ENCODE measurements around the gene MEIG1.
"Not testable (repeated sequence)": the region's sequence is repeated elsewhere in the genome, so short reads cannot be mapped to it uniquely, and the experiment has no call there.

Gene MEIG1

GRCh38 chr10:14924013-14924412 lies 35.2 kb upstream of the MEIG1 start:
- no peak overlapping the region for H3K27ac ChIP-seq
- no peak for DNase-seq (ENCODE audit: low spot score)
- TF ChIP-seq CTCF (conservative IDR thresholded peaks at IDR 0.05; ENCODE audit: low read depth): no peak
- POLR2A ChIA-PET (ENCODE audit: low non-redundant PET): no interaction called here
- CTCF ChIA-PET: no interaction called here

DNA sequence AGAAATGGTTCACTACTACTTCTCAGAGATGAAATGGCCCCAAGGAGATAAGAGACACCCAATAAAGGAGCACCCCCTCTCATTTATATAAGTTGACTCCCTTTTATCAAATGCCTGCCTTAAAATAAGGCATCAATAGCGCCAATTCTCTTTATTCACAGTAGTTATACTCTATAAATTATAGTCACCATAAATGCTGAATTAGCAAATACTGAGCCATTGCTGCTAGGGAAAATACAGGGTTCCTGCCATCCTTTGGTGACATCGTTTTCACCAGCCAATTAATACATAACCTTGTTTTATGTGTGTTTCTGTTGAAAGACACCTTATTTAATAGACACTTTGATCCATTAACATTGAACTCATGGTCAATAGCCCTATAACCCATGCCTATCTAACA lies 33.9 kb upstream of the MEIG1 start:
- no peak for DNase-seq (ENCODE audit: low spot score)
- POLR2A ChIA-PET (ENCODE audit: low non-redundant PET): no interaction called here
- TF ChIP-seq CTCF (conservative IDR thresholded peaks at IDR 0.05; ENCODE audit: low read depth): no peak
- no peak overlapping the region for H3K27ac ChIP-seq
- CTCF ChIA-PET: no interaction called here

GRCh38 chr10:14926061-14926470 lies 33.1 kb upstream of the MEIG1 start:
- no peak for TF ChIP-seq CTCF (conservative IDR thresholded peaks at IDR 0.05; ENCODE audit: low read depth)
- POLR2A ChIA-PET (ENCODE audit: low non-redundant PET): no interaction called here
- CTCF ChIA-PET: no interaction called here
- no peak overlapping the region for H3K27ac ChIP-seq
- no peak for DNase-seq (ENCODE audit: low spot score)

GRCh38 chr10:14926722-14927416 lies 32.3 kb upstream of the MEIG1 start:
- ChIA-PET CTCF (no interaction called here), POLR2A (ENCODE audit: low non-redundant PET) (no interaction called here)
- DNase-seq (ENCODE audit: low spot score): no peak
- H3K27ac ChIP-seq: no peak overlapping the region
- no peak for TF ChIP-seq CTCF (conservative IDR thresholded peaks at IDR 0.05; ENCODE audit: low read depth)

DNA sequence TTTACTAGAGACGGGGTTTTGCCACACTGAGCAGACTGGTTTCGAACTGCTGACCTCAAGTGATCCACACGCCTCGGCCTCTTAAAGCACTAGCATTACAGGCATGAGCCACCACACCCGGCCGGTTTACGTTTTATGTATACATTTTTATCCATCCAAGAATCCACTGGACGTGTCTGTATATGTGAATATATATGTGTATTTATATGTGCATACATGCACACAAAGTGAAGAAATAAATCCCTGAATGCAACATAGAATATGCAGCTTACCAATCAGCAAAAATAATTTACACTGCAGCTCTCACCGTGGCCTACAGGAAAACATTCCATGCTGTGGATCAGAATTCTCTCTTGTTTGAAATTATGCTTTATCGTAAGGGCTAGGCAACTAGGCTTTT lies 28.6 kb upstream of the MEIG1 start:
- no peak for DNase-seq (ENCODE audit: low spot score)
- ChIA-PET CTCF (interaction anchor here (0.6 kb wide), 1 partner anchor 32 kb away, joined by 3 read pairs; no protein-coding TSS in a partner anchor), POLR2A (ENCODE audit: low non-redundant PET) (no interaction called here)
- no peak overlapping the region for H3K27ac ChIP-seq
- no peak for TF ChIP-seq CTCF (conservative IDR thresholded peaks at IDR 0.05; ENCODE audit: low read depth)

DNA sequence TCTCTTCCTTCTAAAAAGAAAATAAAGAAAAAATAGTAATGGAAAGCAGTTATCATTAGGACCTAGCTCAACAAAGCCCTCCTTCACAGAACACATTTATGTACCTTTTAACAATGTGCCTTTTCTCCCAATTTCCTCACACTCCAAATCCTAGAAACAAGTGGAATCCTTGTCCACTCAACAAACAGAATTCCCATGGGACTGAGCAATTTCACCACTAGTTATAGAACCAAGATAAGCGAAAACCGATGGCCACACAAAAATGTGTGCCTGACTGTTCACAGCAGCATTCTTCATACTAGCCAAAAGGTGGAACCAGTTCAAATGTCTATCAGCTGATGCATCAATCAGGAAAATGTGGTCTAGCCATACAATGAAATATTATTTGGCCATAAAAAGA lies 22.6 kb upstream of the MEIG1 start:
- ChIA-PET CTCF (interaction anchor here (0.6 kb wide), 1 partner anchor 53 kb away, joined by 5 read pairs; no protein-coding TSS in a partner anchor), POLR2A (ENCODE audit: low non-redundant PET) (no interaction called here)
- no peak for TF ChIP-seq CTCF (conservative IDR thresholded peaks at IDR 0.05; ENCODE audit: low read depth)

GRCh38 chr10:14938971-14939370 lies 20.2 kb upstream of the MEIG1 start:
- H3K27ac ChIP-seq; CTCF ChIA-PET; DNase-seq (ENCODE audit: low spot score); POLR2A ChIA-PET (ENCODE audit: low non-redundant PET): not testable (repeated sequence)

More for the DNA sequence above, 22.6 kb upstream of the MEIG1 start:
- no peak for DNase-seq (ENCODE audit: low spot score)
- H3K27ac ChIP-seq: no peak overlapping the region

DNA sequence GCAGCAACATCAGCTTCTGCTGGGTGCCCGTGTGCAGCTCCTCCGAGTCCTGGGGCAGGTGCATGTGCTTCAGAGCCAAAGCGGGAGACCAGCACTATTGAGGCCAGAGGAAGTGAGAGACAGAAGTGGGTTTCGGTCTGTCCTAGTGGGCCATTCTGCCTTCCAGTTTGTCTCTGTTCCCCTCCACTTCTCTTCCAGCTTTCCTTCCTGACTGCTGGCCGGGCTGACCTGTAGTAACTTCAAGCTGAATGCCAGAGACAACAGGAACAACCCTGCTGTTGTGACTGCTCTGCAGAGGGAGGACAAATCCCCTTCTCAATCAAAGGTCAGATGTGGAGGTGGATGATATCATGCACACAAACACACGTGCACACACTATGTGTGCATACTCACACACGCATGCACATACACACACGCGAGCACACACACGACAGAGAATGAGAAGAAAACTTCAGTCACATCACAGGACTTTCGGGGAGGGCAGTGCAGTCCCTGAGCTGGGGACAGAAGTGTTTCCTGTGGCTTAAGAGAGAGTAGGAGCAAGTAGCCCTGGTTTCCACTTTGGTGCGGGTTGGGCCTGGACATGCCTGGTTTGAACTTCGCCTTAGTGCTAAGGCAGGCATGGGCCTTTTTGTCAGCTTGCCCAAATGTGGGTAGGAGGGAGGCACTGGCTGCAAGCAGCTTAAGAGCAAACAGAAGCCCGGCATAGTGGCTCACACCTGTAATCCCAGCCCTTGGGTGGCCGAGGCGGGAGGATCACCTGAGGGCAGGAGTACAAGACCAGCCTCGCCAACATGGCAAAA lies 16.8 kb upstream of the MEIG1 start:
- H3K27ac ChIP-seq: peak overlapping the region; percentile 48
- CTCF ChIA-PET; DNase-seq (ENCODE audit: low spot score): not testable (repeated sequence)
- POLR2A ChIA-PET (ENCODE audit: low non-redundant PET): interaction anchor here (0.6 kb wide), 1 partner anchor 269 kb away, joined by 5 read pairs; no protein-coding TSS in a partner anchor

DNA sequence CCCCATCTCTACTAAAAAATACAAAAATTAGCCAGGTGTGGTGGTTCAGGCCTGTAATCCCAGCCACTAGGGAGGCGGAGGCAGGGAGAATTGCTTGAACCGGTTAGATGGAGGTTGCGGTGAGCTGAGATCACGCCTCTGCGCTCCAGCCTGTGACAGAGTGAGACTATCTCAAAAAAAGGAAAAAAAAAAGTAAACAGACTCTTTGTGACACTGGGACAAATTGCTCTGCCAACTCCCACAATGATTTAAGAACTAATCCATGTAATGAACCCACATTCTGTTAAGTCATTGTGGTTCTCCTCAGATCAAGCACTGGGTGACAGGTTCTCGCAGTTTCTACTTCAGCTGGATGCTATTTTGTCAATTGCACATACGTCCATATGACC lies 16.2 kb upstream of the MEIG1 start:
- POLR2A ChIA-PET (ENCODE audit: low non-redundant PET); CTCF ChIA-PET; DNase-seq (ENCODE audit: low spot score): not testable (repeated sequence)
- peak overlapping the region; percentile 48 for H3K27ac ChIP-seq
